ENCODE data around the gene ECI1. TPM values are rescaled to one million over a fixed set of nuclear protein-coding genes. Genes with fewer than 3 reads are reported as not detected.
"Not testable (repeated sequence)": the region's sequence is repeated elsewhere in the genome, so short reads cannot be mapped to it uniquely, and the experiment has no call there.

ECI1 gene
- total and polyA plus RNA-seq, 2 of the 4 experiments (the other 2 are of a cell fraction), result 20.3 to 30.1 TPM

DNA sequence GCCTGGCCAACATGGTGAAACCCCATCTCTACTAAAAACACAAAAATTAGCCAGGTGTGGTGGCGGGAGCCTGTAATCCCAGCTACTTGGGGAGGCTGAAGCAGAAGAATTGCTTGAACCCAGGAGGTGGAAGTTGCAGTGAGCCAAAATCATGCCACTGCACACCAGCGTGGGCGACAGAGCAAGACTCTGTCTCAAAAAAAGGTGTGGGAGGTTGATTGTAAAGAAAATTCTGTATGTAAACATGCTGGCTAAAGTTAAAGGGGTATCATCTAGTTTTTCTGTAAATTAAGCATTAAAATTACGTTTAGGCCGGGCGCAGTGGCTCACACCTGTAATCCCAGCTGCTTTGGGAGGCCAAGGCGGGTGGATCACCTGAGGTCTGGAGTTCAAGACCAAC lies 7.1 kb upstream of the ECI1 start:
- H2AK5ac ChIP-seq (ENCODE audit: low read depth, low read length); intact Hi-C loops (cut with micrococcal nuclease); H3K56ac ChIP-seq (ENCODE audit: extremely low read depth, insufficient read depth, low read length); H3K27me3 ChIP-seq (ENCODE audit: control insufficient read depth, insufficient read depth, low read length); CTCF ChIA-PET; H4K91ac ChIP-seq (ENCODE audit: insufficient read depth, low read depth, low read length); DNase-seq; H3K9me1 ChIP-seq (ENCODE audit: insufficient read depth, low read length); H3K18ac ChIP-seq (ENCODE audit: low read depth, low read length); H3K14ac ChIP-seq (replicated peaks; ENCODE audit: low read depth, low read length); H3K4me3 ChIP-seq (ENCODE audit: insufficient read depth, low read depth, low read length); H3K9ac ChIP-seq (ENCODE audit: low read depth, low read length); H3K4me1 ChIP-seq (ENCODE audit: control insufficient read depth, insufficient read depth, low read length); H2AFZ ChIP-seq (replicated peaks; ENCODE audit: low read length, poor library complexity); H4K8ac ChIP-seq (ENCODE audit: low read depth in 2 of 2, low read length in 2 of 2); H2BK15ac ChIP-seq (ENCODE audit: low read depth, low read length); POLR2A ChIA-PET (ENCODE audit: unreplicated experiment); H3K4ac ChIP-seq (ENCODE audit: low read depth, low read length); H2BK20ac ChIP-seq (ENCODE audit: low read depth, low read length); H3K23ac ChIP-seq (ENCODE audit: low read depth, low read length); H3K9me3 ChIP-seq (ENCODE audit: control insufficient read depth, insufficient read depth, low read length); BruUV-seq (replicated peaks); dilution Hi-C loops (cut with HindIII; ENCODE audit: low sequenced_read_pairs, unreplicated experiment); H2BK120ac ChIP-seq (ENCODE audit: low read depth, low read length); H3K4me2 ChIP-seq (ENCODE audit: low read depth, low read length); H2AK9ac ChIP-seq (replicated peaks; ENCODE audit: low read depth, low read length, poor library complexity); H4K5ac ChIP-seq (ENCODE audit: low read depth, low read length); H3K27ac ChIP-seq (ENCODE audit: insufficient read depth, low read length); H2BK5ac ChIP-seq (ENCODE audit: low read depth, low read length, poor library complexity, severe bottlenecking); ATAC-seq (ENCODE audit: low read depth): not testable (repeated sequence)
- peaks cover 61% of the 10 kb centered on the region for H3K36me3 ChIP-seq (ENCODE audit: control insufficient read depth, insufficient read depth, low read length)
- H3K79me1 ChIP-seq (ENCODE audit: low read depth in 1 of 2, low read length in 2 of 2), result peaks cover 27 to 46% of the 10 kb centered on the region in 2 experiments
- in situ Hi-C loops (cut with MboI; ENCODE audit: low sequenced_read_pairs), result loop anchor here (10.0 kb wide), 1 partner anchor 246 kb away; no protein-coding TSS in a partner anchor
- H4K20me1 ChIP-seq (ENCODE audit: insufficient read depth, low read length), result peaks cover 29% of the 10 kb centered on the region
- WGBS, 2 experiments (ENCODE audit: extremely low coverage in 2 of 2, insufficient read length in 1 of 2), result 100% methylated on average over 2 of the region's 7 CpGs; no CpG with 5 or more reads in 1 of the 2 experiments

Measured in IMR-90 (cell line).